ENCODE measurements around the gene NAALADL2.
"Not testable (repeated sequence)": the region's sequence is repeated elsewhere in the genome, so short reads cannot be mapped to it uniquely, and the experiment has no call there.

- not testable (repeated sequence) for TF ChIP-seq CTCF (IDR thresholded peaks at IDR 0.05); REST (IDR thresholded peaks at IDR 0.05; ENCODE audit: insufficient read depth in 1 of 2, low read depth in 2 of 2, low read length in 1 of 2); POLR2AphosphoS5 (IDR thresholded peaks at IDR 0.05; ENCODE audit: low read depth, low read length); TCF7L2 (IDR thresholded peaks at IDR 0.05; ENCODE audit: low read depth, low read length); SIN3A (IDR thresholded peaks at IDR 0.05; ENCODE audit: borderline replicate concordance, insufficient read depth, low read depth, low read length)
These were observed 412.3 kb downstream of the NAALADL2 start for GRCh38 chr3:175271465-175271864.
